ENCODE data around the gene NXPE1. TPM values are rescaled to one million over a fixed set of nuclear protein-coding genes. Genes with fewer than 3 reads are reported as not detected.

The NXPE1 gene
- total RNA-seq, 1 donor from 2014 or later, result not detected

DNA sequence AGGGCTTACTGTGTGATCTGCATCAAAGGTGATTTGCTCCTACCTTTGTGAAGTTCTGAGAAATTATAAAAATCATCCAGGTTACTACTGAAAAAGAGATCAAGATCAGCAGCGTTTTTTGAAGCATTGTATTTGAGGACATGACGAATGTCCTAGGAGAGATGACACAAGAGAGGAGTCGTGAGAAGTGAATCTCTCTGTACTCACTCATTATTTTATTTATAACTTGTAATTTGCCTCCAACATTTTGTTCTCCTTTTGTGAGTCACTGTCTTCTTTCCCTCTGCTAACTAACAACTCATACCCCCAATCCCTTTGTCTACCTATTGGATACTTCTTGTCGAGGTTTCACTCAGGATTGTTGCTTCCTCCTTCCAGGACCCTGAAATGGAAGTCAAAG is 8.6 kb downstream of the NXPE1 start:
- DNase-seq (ENCODE audit: low read depth), result no peak
- TF ChIP-seq, protein P1, sequence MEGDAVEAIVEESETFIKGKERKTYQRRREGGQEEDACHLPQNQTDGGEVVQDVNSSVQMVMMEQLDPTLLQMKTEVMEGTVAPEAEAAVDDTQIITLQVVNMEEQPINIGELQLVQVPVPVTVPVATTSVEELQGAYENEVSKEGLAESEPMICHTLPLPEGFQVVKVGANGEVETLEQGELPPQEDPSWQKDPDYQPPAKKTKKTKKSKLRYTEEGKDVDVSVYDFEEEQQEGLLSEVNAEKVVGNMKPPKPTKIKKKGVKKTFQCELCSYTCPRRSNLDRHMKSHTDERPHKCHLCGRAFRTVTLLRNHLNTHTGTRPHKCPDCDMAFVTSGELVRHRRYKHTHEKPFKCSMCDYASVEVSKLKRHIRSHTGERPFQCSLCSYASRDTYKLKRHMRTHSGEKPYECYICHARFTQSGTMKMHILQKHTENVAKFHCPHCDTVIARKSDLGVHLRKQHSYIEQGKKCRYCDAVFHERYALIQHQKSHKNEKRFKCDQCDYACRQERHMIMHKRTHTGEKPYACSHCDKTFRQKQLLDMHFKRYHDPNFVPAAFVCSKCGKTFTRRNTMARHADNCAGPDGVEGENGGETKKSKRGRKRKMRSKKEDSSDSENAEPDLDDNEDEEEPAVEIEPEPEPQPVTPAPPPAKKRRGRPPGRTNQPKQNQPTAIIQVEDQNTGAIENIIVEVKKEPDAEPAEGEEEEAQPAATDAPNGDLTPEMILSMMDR (IDR thresholded peaks at IDR 0.05; ENCODE audit: insufficient read depth, low read length, poor library complexity, severe bottlenecking), result no peak
- H3K4me3 ChIP-seq (ENCODE audit: low read depth, low read length), result no peak overlapping the region
- H3K27me3 ChIP-seq (ENCODE audit: control insufficient read depth, insufficient read depth, low read length), result no peaks in the 10 kb centered on the region
- no peaks in the 10 kb centered on the region for H3K36me3 ChIP-seq (ENCODE audit: control insufficient read depth, insufficient read depth, low read length)

GRCh38 chr11:114525682-114526081 is 34.0 kb downstream of the NXPE1 start:
- H3K36me3 ChIP-seq (ENCODE audit: control insufficient read depth, insufficient read depth, low read length), result no peaks in the 10 kb centered on the region
- TF ChIP-seq, protein P1 (IDR thresholded peaks at IDR 0.05; ENCODE audit: insufficient read depth, low read length, poor library complexity, severe bottlenecking), result no peak

GRCh38 chr11:114524122-114524521 is 35.6 kb downstream of the NXPE1 start:
- no peaks in the 10 kb centered on the region for H3K36me3 ChIP-seq (ENCODE audit: control insufficient read depth, insufficient read depth, low read length)
- no peak for DNase-seq (ENCODE audit: low read depth)
- no peaks in the 10 kb centered on the region for H3K27me3 ChIP-seq (ENCODE audit: control insufficient read depth, insufficient read depth, low read length)
- TF ChIP-seq, protein P1 (IDR thresholded peaks at IDR 0.05; ENCODE audit: insufficient read depth, low read length, poor library complexity, severe bottlenecking), result no peak
- H3K4me3 ChIP-seq (ENCODE audit: low read depth, low read length), result no peak overlapping the region

More at GRCh38 chr11:114525682-114526081, 34.0 kb downstream of the NXPE1 start:
- no peaks in the 10 kb centered on the region for H3K27me3 ChIP-seq (ENCODE audit: control insufficient read depth, insufficient read depth, low read length)
- DNase-seq (ENCODE audit: low read depth), result no peak
- H3K4me3 ChIP-seq (ENCODE audit: low read depth, low read length), result no peak overlapping the region

GRCh38 chr11:114522818-114523217 is 36.9 kb downstream of the NXPE1 start:
- Histone ChIP-seq H3K36me3 (ENCODE audit: control insufficient read depth, insufficient read depth, low read length) (no peaks in the 10 kb centered on the region), H3K4me3 (ENCODE audit: low read depth, low read length) (no peak overlapping the region), H3K27me3 (ENCODE audit: control insufficient read depth, insufficient read depth, low read length) (no peaks in the 10 kb centered on the region)
- DNase-seq (ENCODE audit: low read depth), result no peak
- TF ChIP-seq, protein P1 (IDR thresholded peaks at IDR 0.05; ENCODE audit: insufficient read depth, low read length, poor library complexity, severe bottlenecking), result no peak

- DNase-seq (ENCODE audit: low read depth), result no peak
- Histone ChIP-seq H3K27me3 (ENCODE audit: control insufficient read depth, insufficient read depth, low read length) (no peaks in the 10 kb centered on the region), H3K36me3 (ENCODE audit: control insufficient read depth, insufficient read depth, low read length) (no peaks in the 10 kb centered on the region), H3K4me3 (ENCODE audit: low read depth, low read length) (no peak overlapping the region)
- TF ChIP-seq, protein P1 (IDR thresholded peaks at IDR 0.05; ENCODE audit: insufficient read depth, low read length, poor library complexity, severe bottlenecking), result no peak
Observed at GRCh38 chr11:114511538-114511937, 48.1 kb downstream of the NXPE1 start.

- TF ChIP-seq, protein P1 (IDR thresholded peaks at IDR 0.05; ENCODE audit: insufficient read depth, low read length, poor library complexity, severe bottlenecking), result no peak
- no peak for DNase-seq (ENCODE audit: low read depth)
- Histone ChIP-seq H3K36me3 (ENCODE audit: control insufficient read depth, insufficient read depth, low read length) (no peaks in the 10 kb centered on the region), H3K4me3 (ENCODE audit: low read depth, low read length) (no peak overlapping the region), H3K27me3 (ENCODE audit: control insufficient read depth, insufficient read depth, low read length) (no peaks in the 10 kb centered on the region)
Observed at GRCh38 chr11:114511079-114511478, 48.6 kb downstream of the NXPE1 start.
